CD8-positive, alpha-beta memory T cell (primary cell): ENCODE measurements around the gene SLC22A23. TPM values are rescaled to one million over a fixed set of nuclear protein-coding genes. Genes with fewer than 3 reads are reported as not detected.

Source experiments
- CTCF ChIA-PET: fragments of 350-600 bp; sonication (Branson Sonifier 250); formaldehyde crosslinking; loops from one replicate; lab custom pipeline; 2021; ENCODE audit warnings: antibody characterized with exemption; lab: Charles Lee
- POLR2A ChIA-PET: fragments of 350-600 bp; sonication (Branson Sonifier 250); formaldehyde crosslinking; loops from one replicate; lab custom pipeline; 2021; ENCODE audit warnings: antibody characterized with exemption; lab: Charles Lee
- DNase-seq, 5 donors: peaks; one replicate each; pipeline versions ENCODE4 v3.0.0 to v3.0.0-alpha.2; 2020 to 2022; ENCODE audit warnings: mixed read lengths in 1 of 5
- H3K27ac ChIP-seq: one replicate; pipeline ENCODE4 v1.7.0; 2013; ENCODE audit warnings: low read depth, mild to moderate bottlenecking, low read length, moderate library complexity
- H3K27me3 ChIP-seq: 2 replicates; pipeline ENCODE4 v1.7.0; 2013; ENCODE audit warnings: low read length, mild to moderate bottlenecking; ENCODE audit not compliant: insufficient read depth, poor library complexity, severe bottlenecking
- H3K36me3 ChIP-seq: 2 replicates; pipeline ENCODE4 v1.7.0; 2013; ENCODE audit warnings: mild to moderate bottlenecking, low read length, moderate library complexity; ENCODE audit not compliant: insufficient read depth
- H3K4me1 ChIP-seq: 2 replicates; pipeline ENCODE4 v1.7.0; 2013; ENCODE audit warnings: mild to moderate bottlenecking, low read length, moderate library complexity; ENCODE audit not compliant: insufficient read depth
- H3K4me3 ChIP-seq: 2 replicates; pipeline ENCODE4 v1.7.0; 2013; ENCODE audit warnings: mild to moderate bottlenecking, low read length
- H3K9me3 ChIP-seq: 2 replicates; pipeline ENCODE4 v1.7.0; 2013; ENCODE audit warnings: mild to moderate bottlenecking, low read length
- H3K27ac Mint-ChIP-seq, 8 donors: one replicate each; pipeline ENCODE4 v1.8.0; 2020 to 2021; ENCODE audit warnings: mixed read lengths in 8 of 8, mild to moderate bottlenecking in 6 of 8, inconsistent platforms in 3 of 8, moderate library complexity in 3 of 8
- H3K27me3 Mint-ChIP-seq, 2 donors: one replicate each; pipeline ENCODE4 v1.8.0; 2020 to 2021; ENCODE audit warnings: mixed read lengths in 2 of 2, mild to moderate bottlenecking in 1 of 2, moderate library complexity in 1 of 2
- H3K36me3 Mint-ChIP-seq, 3 donors: one replicate each; pipeline ENCODE4 v1.8.0; 2020 to 2021; ENCODE audit warnings: mixed read lengths in 3 of 3, inconsistent platforms in 1 of 3, mild to moderate bottlenecking in 1 of 3
- H3K4me1 Mint-ChIP-seq, 3 donors: one replicate each; pipeline ENCODE4 v1.8.0; 2020 to 2021; ENCODE audit warnings: mixed read lengths in 3 of 3, inconsistent platforms in 1 of 3, mild to moderate bottlenecking in 1 of 3
- H3K4me3 Mint-ChIP-seq, 7 donors: one replicate each; pipeline ENCODE4 v1.8.0; 2020 to 2021; ENCODE audit warnings: mixed read lengths in 7 of 7, mild to moderate bottlenecking in 6 of 7, moderate library complexity in 4 of 7, inconsistent platforms in 2 of 7
- H3K9me3 Mint-ChIP-seq, 5 donors: one replicate each; pipeline ENCODE4 v1.8.0; 2020 to 2022; ENCODE audit warnings: mixed read lengths in 5 of 5, mild to moderate bottlenecking in 3 of 5, moderate library complexity in 2 of 5, inconsistent platforms in 1 of 5
- polyA plus RNA-seq: library from polyadenylated mRNA; unstranded; fragments of 300-500 nt; fragmentation: Illumina TruSeq; gene quantifications from one replicate; pipeline ENCODE4 v1.2.3, GENCODE V29; 2021
- total RNA-seq, 2 experiments: library from RNA; stranded (reverse); gene quantifications; one replicate each; pipeline ENCODE4 v1.2.3, GENCODE V29; 2021

Gene SLC22A23
- total and polyA plus RNA-seq, 3 experiments from 2014 or later, result 0.39 to 0.78 (median 0.47) TPM

GRCh38 chr6:3227363-3228045 is 229.3 kb downstream of the SLC22A23 start, which contains the start of gene TUBB2B:
Gene TUBB2B, minus strand, starts transcription at chr6:3227653. Its CDS starts 110 bp downstream, at chr6:3227543.
- no peaks in the 10 kb centered on the region for H3K36me3 ChIP-seq
- peak within 1 kb of the TSS; percentile 30 to 96 (median 76) for H3K4me3 Mint-ChIP-seq
- H3K4me1 Mint-ChIP-seq, result peaks cover 37 to 53% (median 52%) of the 10 kb centered on the region in 3 donors
- H3K4me3 ChIP-seq, result peak within 1 kb of the TSS; percentile 37
- no peak within 1 kb of the TSS for H3K27ac ChIP-seq
- ChIA-PET CTCF (interaction anchor here (1.1 kb wide), 1 partner anchor 65 kb away, joined by 5 read pairs; no protein-coding TSS in a partner anchor), POLR2A (no interaction called here)
- no peak for DNase-seq
- peaks cover 61% of the 10 kb centered on the region for H3K27me3 ChIP-seq
- peaks cover 0 to 3% (median 0%) of the 10 kb centered on the region in 5 donors for H3K9me3 Mint-ChIP-seq
- no peaks in the 10 kb centered on the region for H3K9me3 ChIP-seq
- no peaks in the 10 kb centered on the region for H3K36me3 Mint-ChIP-seq
- H3K4me1 ChIP-seq, result peaks cover 58% of the 10 kb centered on the region
- no peak within 1 kb of the TSS for H3K27ac Mint-ChIP-seq
- H3K27me3 Mint-ChIP-seq, result peaks cover 66 to 67% of the 10 kb centered on the region in 2 donors

- Histone ChIP-seq H3K27ac (no peak overlapping the region), H3K9me3 (no peaks in the 10 kb centered on the region), H3K4me3 (peak overlapping the region; percentile 37), H3K4me1 (peaks cover 50% of the 10 kb centered on the region), H3K27me3 (peaks cover 53% of the 10 kb centered on the region), H3K36me3 (no peaks in the 10 kb centered on the region)
- Mint-ChIP-seq H3K9me3 (peaks cover 0 to 3% (median 0%) of the 10 kb centered on the region in 5 donors), H3K4me1 (peaks cover 31 to 49% (median 49%) of the 10 kb centered on the region in 3 donors), H3K4me3 (peak overlapping the region; percentile 30 to 79 (median 73)), H3K27ac (no peak overlapping the region), H3K36me3 (no peaks in the 10 kb centered on the region), H3K27me3 (peaks cover 58 to 60% of the 10 kb centered on the region in 2 donors)
- DNase-seq, result peak in 1 of 5 donors; percentile 14
- ChIA-PET CTCF (interaction anchor here (1.1 kb wide), 1 partner anchor 64 kb away, joined by 5 read pairs; no protein-coding TSS in a partner anchor), POLR2A (no interaction called here)
These were observed 230.1 kb downstream of the SLC22A23 start for GRCh38 chr6:3226481-3227362.

GRCh38 chr6:3226042-3226441 is 230.8 kb downstream of the SLC22A23 start:
- peaks cover 0 to 3% (median 0%) of the 10 kb centered on the region in 5 donors for H3K9me3 Mint-ChIP-seq
- Histone ChIP-seq H3K9me3 (no peaks in the 10 kb centered on the region), H3K4me1 (peaks cover 44% of the 10 kb centered on the region), H3K36me3 (no peaks in the 10 kb centered on the region), H3K4me3 (no peak overlapping the region), H3K27ac (no peak overlapping the region), H3K27me3 (peaks cover 47% of the 10 kb centered on the region)
- peak overlapping the region in 5 of 7 donors; percentile 30 to 79 (median 71) for H3K4me3 Mint-ChIP-seq
- no peak for DNase-seq
- no peak overlapping the region for H3K27ac Mint-ChIP-seq
- H3K4me1 Mint-ChIP-seq, result peaks cover 26 to 42% (median 42%) of the 10 kb centered on the region in 3 donors
- ChIA-PET CTCF (interaction anchor here (1.1 kb wide), 1 partner anchor 63 kb away, joined by 5 read pairs; no protein-coding TSS in a partner anchor), POLR2A (no interaction called here)
- no peaks in the 10 kb centered on the region for H3K36me3 Mint-ChIP-seq
- peaks cover 51 to 53% of the 10 kb centered on the region in 2 donors for H3K27me3 Mint-ChIP-seq

- ChIA-PET CTCF (no interaction called here), POLR2A (no interaction called here)
- H3K36me3 ChIP-seq, result no peaks in the 10 kb centered on the region
- Mint-ChIP-seq H3K9me3 (peaks cover 0 to 2% (median 0%) of the 10 kb centered on the region in 5 donors), H3K4me3 (no peak overlapping the region), H3K27ac (no peak overlapping the region), H3K27me3 (peaks cover 38 to 40% of the 10 kb centered on the region in 2 donors), H3K4me1 (peaks cover 2 to 9% (median 9%) of the 10 kb centered on the region in 3 donors), H3K36me3 (no peaks in the 10 kb centered on the region)
- no peaks in the 10 kb centered on the region for H3K9me3 ChIP-seq
- no peak for DNase-seq
- peaks cover 12% of the 10 kb centered on the region for H3K4me1 ChIP-seq
- H3K27me3 ChIP-seq, result peaks cover 20% of the 10 kb centered on the region
- no peak overlapping the region for H3K27ac ChIP-seq
- no peak overlapping the region for H3K4me3 ChIP-seq
These were observed 234.3 kb downstream of the SLC22A23 start for GRCh38 chr6:3222506-3223038.

GRCh38 chr6:3221578-3221977 is 235.3 kb downstream of the SLC22A23 start:
- no peak for DNase-seq
- Mint-ChIP-seq H3K9me3 (peaks cover 0 to 2% (median 0%) of the 10 kb centered on the region in 5 donors), H3K4me1 (peaks cover 0 to 3% (median 2%) of the 10 kb centered on the region in 3 donors), H3K27ac (no peak overlapping the region), H3K4me3 (no peak overlapping the region), H3K27me3 (peaks cover 34 to 42% of the 10 kb centered on the region in 2 donors), H3K36me3 (no peaks in the 10 kb centered on the region)
- Histone ChIP-seq H3K27ac (no peak overlapping the region), H3K36me3 (no peaks in the 10 kb centered on the region), H3K27me3 (peaks cover 15% of the 10 kb centered on the region), H3K4me1 (peaks cover 2% of the 10 kb centered on the region), H3K4me3 (no peak overlapping the region), H3K9me3 (no peaks in the 10 kb centered on the region)
- ChIA-PET POLR2A (no interaction called here), CTCF (no interaction called here)

- H3K4me3 ChIP-seq, result no peak overlapping the region
- peaks cover 29 to 41% of the 10 kb centered on the region in 2 donors for H3K27me3 Mint-ChIP-seq
- H3K27ac ChIP-seq, result no peak overlapping the region
- no peak overlapping the region for H3K27ac Mint-ChIP-seq
- H3K4me3 Mint-ChIP-seq, result no peak overlapping the region
- peaks cover 0 to 2% (median 0%) of the 10 kb centered on the region in 5 donors for H3K9me3 Mint-ChIP-seq
- no peaks in the 10 kb centered on the region for H3K36me3 ChIP-seq
- CTCF ChIA-PET, result no interaction called here
- H3K27me3 ChIP-seq, result peaks cover 14% of the 10 kb centered on the region
- no peaks in the 10 kb centered on the region for H3K4me1 ChIP-seq
- H3K36me3 Mint-ChIP-seq, result no peaks in the 10 kb centered on the region
- H3K9me3 ChIP-seq, result no peaks in the 10 kb centered on the region
- POLR2A ChIA-PET, result no interaction called here
- no peak for DNase-seq
- H3K4me1 Mint-ChIP-seq, result no peaks in the 10 kb centered on the region
These were observed 236.5 kb downstream of the SLC22A23 start for GRCh38 chr6:3220366-3220765.
